Myocyte (in vitro differentiated cells): ENCODE measurements around the gene JAM3. TPM values are rescaled to one million over a fixed set of nuclear protein-coding genes. Genes with fewer than 3 reads are reported as not detected.

Source experiments
- DNase-seq: peaks from one replicate; pipeline ENCODE4 v3.0.0-alpha.2; 2012; ENCODE audit warnings: low read depth
- polyA plus RNA-seq: library from polyadenylated mRNA; unstranded; fragments of >200 nt; gene quantifications from one replicate; pipeline ENCODE4 v1.2.1, GENCODE V29; 2012; ENCODE audit warnings: missing spikeins
- total RNA-seq: library from RNA; depleted of rRNA; stranded (reverse); fragments of >200 nt; gene quantifications from 2 replicates; pipeline ENCODE4 v1.2.3, GENCODE V29; 2014

The JAM3 gene
- total RNA-seq: 173 and 229 TPM in 2 replicates
- polyA plus RNA-seq: 101 TPM

- DNase-seq: peak; percentile 95
Observed at GRCh38 chr11:134068829-134069425, at the start of gene JAM3. Gene JAM3 (plus strand): TSS chr11:134069072. CDS start chr11:134069084, 12 bp downstream.

- no peak for DNase-seq
Observed at GRCh38 chr11:134019500-134019899, 49.4 kb upstream of the JAM3 start.

GRCh38 chr11:134020598-134020997 is 48.3 kb upstream of the JAM3 start:
- no peak for DNase-seq

- DNase-seq: no peak
Observed at GRCh38 chr11:134021326-134021725, 47.5 kb upstream of the JAM3 start.

GRCh38 chr11:134022748-134023147 is 46.1 kb upstream of the JAM3 start:
- no peak for DNase-seq

- DNase-seq: peak; percentile 44
Observed at GRCh38 chr11:134024420-134025081, 44.3 kb upstream of the JAM3 start.

- no peak for DNase-seq
Observed at GRCh38 chr11:134025082-134025429, 43.8 kb upstream of the JAM3 start.

- no peak for DNase-seq
Observed at GRCh38 chr11:134026655-134027343, 42.1 kb upstream of the JAM3 start.

GRCh38 chr11:134027671-134028070 is 41.2 kb upstream of the JAM3 start:
- DNase-seq: no peak

GRCh38 chr11:134028368-134028920 is 40.4 kb upstream of the JAM3 start:
- no peak for DNase-seq

- DNase-seq: no peak
Observed at GRCh38 chr11:134030853-134031252, 38.0 kb upstream of the JAM3 start.

GRCh38 chr11:134032043-134032442 is 36.8 kb upstream of the JAM3 start:
- no peak for DNase-seq

- peak; percentile 83 for DNase-seq
Observed at GRCh38 chr11:134032501-134033091, 36.3 kb upstream of the JAM3 start.

GRCh38 chr11:134033276-134033675 is 35.6 kb upstream of the JAM3 start:
- DNase-seq: no peak

- peak; percentile 91 for DNase-seq
Observed at GRCh38 chr11:134033696-134034491, 35.0 kb upstream of the JAM3 start.

- DNase-seq: peak; percentile 58
Observed at GRCh38 chr11:134034496-134035381, 34.1 kb upstream of the JAM3 start.

- DNase-seq: no peak
Observed at GRCh38 chr11:134036492-134037045, 32.3 kb upstream of the JAM3 start.

GRCh38 chr11:134037046-134037908 is 31.6 kb upstream of the JAM3 start:
- peak; percentile 63 for DNase-seq
